ENCODE measurements around the gene MCRIP1.

DNA sequence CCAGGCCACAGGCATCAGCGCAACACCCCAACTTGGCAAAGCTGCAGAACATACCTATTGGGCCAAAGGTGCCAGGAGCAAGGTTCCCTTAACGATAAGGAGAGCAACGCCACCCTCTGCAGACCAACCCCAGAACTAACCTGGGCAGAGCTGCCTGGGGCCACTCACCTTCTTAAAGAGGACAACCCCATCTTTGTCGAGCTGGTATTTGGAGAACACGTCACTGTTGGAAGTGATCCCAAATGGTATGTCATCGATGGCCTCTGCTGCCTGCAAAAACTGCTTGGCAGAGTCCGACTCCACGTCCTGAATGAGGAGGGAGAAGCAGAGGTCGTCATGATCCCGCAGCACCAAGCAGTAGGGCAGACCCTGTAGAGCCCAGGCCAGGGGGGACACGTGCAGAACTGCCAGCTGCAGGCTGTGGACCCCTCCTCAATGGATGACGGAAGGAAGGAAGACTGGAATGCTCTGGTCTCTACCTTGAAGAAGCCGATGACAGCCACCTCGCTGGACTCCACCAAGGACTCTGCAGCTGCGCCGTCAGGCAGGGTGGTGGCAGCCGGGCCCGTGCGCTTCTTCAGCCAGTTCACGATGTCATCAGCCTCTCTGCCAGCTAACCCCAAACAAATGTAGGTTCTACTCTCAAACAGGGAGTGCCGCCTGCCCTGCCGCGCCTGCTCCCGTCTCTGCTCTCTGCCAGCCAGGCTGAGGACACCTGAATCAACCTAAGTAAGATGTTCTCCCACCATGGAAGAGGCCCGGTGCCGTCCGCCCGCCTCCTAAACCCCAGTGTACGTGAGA is 22.1 kb upstream of the MCRIP1 start:
- TF ChIP-seq ZNF274 (IDR thresholded peaks at IDR 0.05; ENCODE audit: low read depth, low read length) (no peak), SUZ12 (IDR thresholded peaks at IDR 0.05; ENCODE audit: extremely low read depth, insufficient read depth, insufficient read length) (no peak), YY1 (IDR thresholded peaks at IDR 0.05; ENCODE audit: insufficient read depth, insufficient read length) (no peak)

Measured in NT2/D1 (cell line).